H1 (cell line): ENCODE measurements around the gene NOL3. TPM values are rescaled to one million over a fixed set of nuclear protein-coding genes. Genes with fewer than 3 reads are reported as not detected.

Source experiments
- CTCF ChIA-PET: fragments of 300-600 bp; sonication (Branson Sonifier 250); formaldehyde crosslinking; loops from one replicate; lab custom pipeline; 2021; ENCODE audit not compliant: partially characterized antibody; lab: Charles Lee
- POLR2A ChIA-PET: fragments of 300-600 bp; sonication (Branson Sonifier 250); formaldehyde crosslinking; loops from one replicate; lab custom pipeline; 2021; ENCODE audit warnings: inconsistent platforms; ENCODE audit not compliant: partially characterized antibody; lab: Charles Lee
- DNase-seq, 2 experiments: peaks; one replicate each; pipeline versions ENCODE4 v3.0.0 to v3.0.0-alpha.2; 2010 to 2022; ENCODE audit warnings: low spot score in 2 of 2, low read depth in 1 of 2, mixed read lengths in 1 of 2
- FAIRE-seq: peaks from 2 replicates; lab custom pipeline; 2011; peaks lifted over from hg19 to GRCh38; lab: Jason Lieb, UNC
- H2AFZ ChIP-seq: 2 replicates; pipeline ENCODE4 v1.8.1; 2012; ENCODE audit warnings: low read length, inconsistent platforms
- H2AK5ac ChIP-seq: 2 replicates; pipeline ENCODE4 v1.6.1; 2013; ENCODE audit warnings: low read depth, low read length
- H2BK120ac ChIP-seq: replicated peaks from 2 replicates; pipeline ENCODE3; 2013; ENCODE audit warnings: low read depth, low read length, inconsistent platforms
- H2BK12ac ChIP-seq: 2 replicates; pipeline ENCODE4 v1.6.1; 2013; ENCODE audit warnings: low read depth, low read length
- H2BK15ac ChIP-seq: 2 replicates; pipeline ENCODE4 v1.6.1; 2013; ENCODE audit warnings: low read length
- H2BK20ac ChIP-seq: 2 replicates; pipeline ENCODE4 v1.6.1; 2013; ENCODE audit warnings: low read length
- H2BK5ac ChIP-seq: 2 replicates; pipeline ENCODE4 v1.6.1; 2013; ENCODE audit warnings: low read depth, low read length
- H3K14ac ChIP-seq: 2 replicates; pipeline ENCODE4 v1.6.1; 2013; ENCODE audit warnings: inconsistent platforms; ENCODE audit not compliant: insufficient read length
- H3K18ac ChIP-seq: 2 replicates; pipeline ENCODE4 v1.6.1; 2013; ENCODE audit warnings: low read length; ENCODE audit errors: extremely low read depth
- H3K23ac ChIP-seq: 2 replicates; pipeline ENCODE4 v1.6.1; 2013; ENCODE audit warnings: inconsistent platforms; ENCODE audit not compliant: insufficient read length
- H3K23me2 ChIP-seq: 2 replicates; pipeline ENCODE4 v1.6.1; 2013; ENCODE audit warnings: low read depth, low read length
- H3K27ac ChIP-seq: 2 replicates; pipeline ENCODE4 v1.6.1; 2011; ENCODE audit warnings: low read depth, low read length, inconsistent platforms
- H3K27me3 ChIP-seq, 4 experiments: replicated peaks in 1 of 4; 1 replicate in 1 of 4; 2 replicates in 3 of 4; pipeline versions ENCODE4 v1.6.1 to v1.8.1; 2011 to 2013; ENCODE audit warnings: low read length in 3 of 4, mild to moderate bottlenecking in 3 of 4, inconsistent platforms in 2 of 4, mixed read lengths in 2 of 4, moderate library complexity in 1 of 4; ENCODE audit not compliant: control insufficient read depth in 3 of 4, insufficient read depth in 3 of 4; ENCODE audit errors: extremely low read depth in 1 of 4
- H3K36me3 ChIP-seq, 4 experiments: 2 replicates each; pipeline versions ENCODE4 v1.6.1 to v1.8.1; 2011 to 2013; ENCODE audit warnings: mild to moderate bottlenecking in 4 of 4, low read length in 3 of 4, moderate library complexity in 2 of 4, control low read depth in 1 of 4, inconsistent platforms in 1 of 4; ENCODE audit not compliant: insufficient read depth in 4 of 4, control insufficient read depth in 2 of 4
- H3K4ac ChIP-seq: replicated peaks from 2 replicates; pipeline ENCODE3; 2013; ENCODE audit warnings: low read length, low read depth, mixed read lengths, inconsistent platforms; ENCODE audit not compliant: insufficient read length
- H3K4me1 ChIP-seq, 4 experiments: replicated peaks in 1 of 4; 1 replicate in 1 of 4; 2 replicates in 3 of 4; pipeline versions ENCODE4 v1.6.1 to v1.8.1; 2011 to 2013; ENCODE audit warnings: low read length in 3 of 4, inconsistent platforms in 2 of 4, mixed read lengths in 1 of 4; ENCODE audit not compliant: insufficient read depth in 4 of 4, control insufficient read depth in 3 of 4
- H3K4me2 ChIP-seq, 2 experiments: 2 replicates each; pipeline versions ENCODE4 v1.6.1 to v1.8.1; 2011 to 2013; ENCODE audit warnings: low read depth in 2 of 2, low read length in 2 of 2, control low read depth in 1 of 2, inconsistent platforms in 1 of 2, mild to moderate bottlenecking in 1 of 2; ENCODE audit not compliant: insufficient read depth in 1 of 2
- H3K4me3 ChIP-seq, 4 experiments: fragments of 200-600, 300-600 bp in 1 of 4; sonication (generic), shearing (Covaris generic), sonication (Bioruptor Twin) in 1 of 4; 2 replicates each; pipeline versions ENCODE4 v1.5.1 to v1.8.1; 2011 to 2016; ENCODE audit warnings: low read length in 4 of 4, low read depth in 3 of 4, control low read depth in 2 of 4, inconsistent platforms in 2 of 4, mild to moderate bottlenecking in 2 of 4, mixed read lengths in 1 of 4, moderate library complexity in 1 of 4; ENCODE audit not compliant: insufficient read depth in 2 of 4; ENCODE audit errors: extremely low read depth in 1 of 4
- H3K56ac ChIP-seq: replicated peaks from 2 replicates; pipeline ENCODE3; 2013; ENCODE audit warnings: low read depth, mild to moderate bottlenecking, mixed read lengths, low read length, inconsistent platforms; ENCODE audit not compliant: insufficient read length
- H3K79me1 ChIP-seq: 2 replicates; pipeline ENCODE4 v1.6.1; 2013; ENCODE audit warnings: low read depth, low read length, control low read depth
- H3K79me2 ChIP-seq, 2 experiments: 2 replicates each; pipeline versions ENCODE4 v1.6.1 to v1.8.1; 2012 to 2013; ENCODE audit warnings: low read length in 2 of 2, mild to moderate bottlenecking in 2 of 2, inconsistent platforms in 1 of 2; ENCODE audit not compliant: insufficient read depth in 2 of 2, control insufficient read depth in 1 of 2
- H3K9ac ChIP-seq, 4 experiments: replicated peaks in 1 of 4; 1 replicate in 1 of 4; 2 replicates in 3 of 4; pipeline versions ENCODE4 v1.6.1 to v1.8.1; 2011 to 2013; ENCODE audit warnings: low read depth in 3 of 4, low read length in 3 of 4, control low read depth in 2 of 4, mild to moderate bottlenecking in 2 of 4, moderate library complexity in 2 of 4, inconsistent platforms in 1 of 4; ENCODE audit errors: extremely low read depth in 1 of 4
- H3K9me3 ChIP-seq, 2 experiments: 2 replicates each; pipeline versions ENCODE4 v1.6.1 to v1.8.1; 2012 to 2013; ENCODE audit warnings: mild to moderate bottlenecking in 2 of 2, moderate library complexity in 2 of 2, control low read depth in 1 of 2, inconsistent platforms in 1 of 2, low read depth in 1 of 2, low read length in 1 of 2, mixed read lengths in 1 of 2; ENCODE audit not compliant: insufficient read depth in 2 of 2
- H4K20me1 ChIP-seq, 2 experiments: replicated peaks in 1 of 2; 2 replicates each; pipeline versions ENCODE3 to v1.8.1; 2011 to 2013; ENCODE audit warnings: inconsistent platforms in 2 of 2, low read length in 2 of 2, mild to moderate bottlenecking in 1 of 2; ENCODE audit not compliant: insufficient read depth in 2 of 2, control insufficient read depth in 1 of 2
- H4K5ac ChIP-seq: 2 replicates; pipeline ENCODE4 v1.6.1; 2013; ENCODE audit warnings: low read length, low read depth, mixed read lengths, inconsistent platforms; ENCODE audit not compliant: insufficient read length
- H4K8ac ChIP-seq: 2 replicates; pipeline ENCODE4 v1.8.0; 2013; ENCODE audit warnings: mild to moderate bottlenecking, moderate library complexity, low read length, inconsistent platforms; ENCODE audit not compliant: insufficient read depth; ENCODE audit errors: extremely low read depth
- H4K91ac ChIP-seq: replicated peaks from 2 replicates; pipeline ENCODE3; 2013; ENCODE audit warnings: low read length, mixed read lengths, inconsistent platforms; ENCODE audit not compliant: insufficient read length
- EZH2 ChIP-seq: fragments of 200-600 bp; sonication (generic); IDR thresholded peaks from 2 replicates; pipeline ENCODE4 v1.7.1; 2012; ENCODE audit warnings: low read depth, mild to moderate bottlenecking, moderate library complexity, low read length, inconsistent platforms; ENCODE audit not compliant: severe bottlenecking
- HDAC2 ChIP-seq, 2 experiments: fragments of 300-600 bp in 1 of 2; sonication (generic) in 1 of 2; IDR thresholded peaks; 2 replicates each; pipeline ENCODE4 v1.6.1; 2011 to 2012; ENCODE audit warnings: low read depth in 2 of 2, low read length in 2 of 2, mild to moderate bottlenecking in 2 of 2, moderate library complexity in 2 of 2, borderline replicate concordance in 1 of 2, inconsistent platforms in 1 of 2
- SIRT6 ChIP-seq: IDR thresholded peaks from one replicate; pipeline ENCODE4 v1.7.1; 2012; ENCODE audit warnings: low read length, inconsistent platforms
- WGBS, 2 experiments: shearing (Covaris generic) in 1 of 2; methylation state at CpG; one replicate each; pipeline versions ENCODE4 v1.1.6 to v1.1.7; 2013 to 2015; ENCODE audit warnings: low lambda C conversion rate in 2 of 2, mixed read lengths in 2 of 2, inconsistent platforms in 1 of 2, low coverage in 1 of 2, missing lambda C conversion rate in 1 of 2; ENCODE audit not compliant: insufficient replicate concordance in 2 of 2, insufficient coverage in 1 of 2, insufficient read length in 1 of 2; ENCODE audit errors: extremely low coverage in 1 of 2, missing lambda C conversion rate in 1 of 2; 5-methylcytosine and 5-hydroxymethylcytosine counted together
- polyA plus RNA-seq, 7 experiments: library from polyadenylated mRNA; depleted of rRNA in 3 of 7; stranded (reverse) in 5 of 7; unstranded in 2 of 7; fragments of >200 nt in 5 of 7; fragments of 200-250 nt in 2 of 7; gene quantifications; 1 replicate in 5 of 7; 2 replicates in 1 of 7; 4 replicates in 1 of 7; pipeline versions ENCODE4 v1.2.1 to v1.2.3, GENCODE V29; 2011 to 2013; ENCODE audit warnings: missing spikeins in 2 of 7, mixed read lengths in 2 of 7
- total RNA-seq: library from RNA; stranded (reverse); fragmentation: NEBNext Ultra II Directional; extraction: Animal tissue kit (Norgen Biotek cat#: 25700); gene quantifications from 2 replicates; pipeline ENCODE4 v1.2.1, GENCODE V29; 2021

Gene NOL3
- total and polyA plus RNA-seq, 2 of the 8 experiments (the other 6 are each of a cell fraction or from before 2014, with no cell fraction given) = 2.2 to 4.6 TPM

DNA sequence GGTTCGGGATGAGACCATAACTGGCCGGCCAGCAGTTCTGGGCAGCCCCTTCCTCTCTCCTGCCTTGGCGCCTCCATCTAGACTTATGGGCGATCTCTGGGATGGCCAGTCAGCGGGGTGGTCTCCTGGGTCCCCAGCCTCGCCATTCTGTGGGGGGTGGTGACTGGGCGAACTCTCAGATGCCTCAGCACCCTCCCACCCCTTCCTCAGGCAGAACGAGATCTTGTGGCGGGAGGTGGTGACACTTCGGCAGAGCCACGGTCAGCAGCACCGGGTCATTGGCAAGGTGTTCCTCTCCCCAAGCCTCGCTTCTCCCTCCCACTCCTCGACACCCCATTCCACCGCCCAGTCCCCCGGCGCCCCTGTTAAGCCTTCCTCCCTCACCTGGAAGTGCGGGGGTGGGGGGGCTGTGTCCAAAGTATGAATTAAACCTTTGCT, 4.2 kb upstream of the NOL3 start:
- Histone ChIP-seq H3K36me3 (peaks cover 0 to 14% (median 0%) of the 10 kb centered on the region in 4 experiments; a peak in 1 of 8 replicates), H3K56ac (no peak overlapping the region), H3K23me2 (peaks cover 16% of the 10 kb centered on the region), H4K8ac (peak overlapping the region; percentile 83), H3K79me2 (no peaks in the 10 kb centered on the region), H4K91ac (no peak overlapping the region), H2BK20ac (no peak overlapping the region), H3K27ac (no peak overlapping the region), H2AFZ (no peak overlapping the region), H3K27me3 (peaks cover 85 to 98% (median 97%) of the 10 kb centered on the region in 4 experiments), H3K79me1 (peaks cover 2% of the 10 kb centered on the region; the same call in 1 of the 2 replicates), H2BK12ac (no peak overlapping the region), H3K4me1 (peaks cover 0 to 46% (median 37%) of the 10 kb centered on the region in 4 experiments; a peak in 6 of 7 replicates), H2BK120ac (no peak overlapping the region), H3K9me3 (no peaks in the 10 kb centered on the region), H3K4me3 (peak overlapping the region in 1 of 4 experiments; percentile 55; a peak in 2 of 8 replicates), H3K9ac (no peak overlapping the region), H4K5ac (no peak overlapping the region), H2BK15ac (peak overlapping the region; percentile 72; the same call in 1 of the 2 replicates), H3K18ac (no peak overlapping the region), H3K23ac (no peak overlapping the region), H2BK5ac (no peak overlapping the region), H3K4me2 (peak overlapping the region; percentile 71 to 82), H3K14ac (no peak overlapping the region), H3K4ac (no peak overlapping the region), H2AK5ac (no peak overlapping the region), H4K20me1 (peaks cover 2 to 27% of the 10 kb centered on the region in 2 experiments)
- POLR2A ChIA-PET = interaction anchor here (0.6 to 7.9 kb wide), 4 partner anchors 10 to 31 kb away, joined by 3 to 59 read pairs (median 4); no protein-coding TSS in a partner anchor
- CTCF ChIA-PET = interaction anchor here (0.5 to 19.3 kb wide), 5 partner anchors 9 to 1904 kb away, joined by 3 to 291 read pairs (median 3); partner anchors contain the start of genes B3GNT9, FBXL8 and TRADD
- 8% methylated on average over 14 of the region's 18 CpGs; no CpG with 5 or more reads in 1 of the 2 experiments for WGBS, 2 experiments
- TF ChIP-seq HDAC2 (IDR thresholded peaks at IDR 0.05; ENCODE audit: borderline replicate concordance in 1 of 2, low read depth in 2 of 2, low read length in 2 of 2) = no peak
- no peak for TF ChIP-seq SIRT6
- peak; percentile 9 for TF ChIP-seq EZH2
- FAIRE-seq (no peak), DNase-seq (no peak)
